GM12864 (cell line): ENCODE data around the gene WDFY2.

Experiments used
- DNase-seq: peaks from one replicate; pipeline ENCODE4 v3.0.0-alpha.2; 2011; ENCODE audit warnings: low read depth
- H3K4me3 ChIP-seq: 2 replicates; pipeline ENCODE4 v1.5.1; 2011; ENCODE audit warnings: mild to moderate bottlenecking, low read depth, low read length, control low read depth
- CTCF ChIP-seq: IDR thresholded peaks from 2 replicates; pipeline ENCODE4 v1.5.1; 2011; ENCODE audit warnings: low read depth, mild to moderate bottlenecking, moderate library complexity, low read length, control low read depth, inconsistent platforms; ENCODE audit errors: missing control alignments

The WDFY2 gene

GRCh38 chr13:51666839-51667238, 82.6 kb downstream of the WDFY2 start:
- DNase-seq, result no peak
- TF ChIP-seq CTCF, result no peak
- H3K4me3 ChIP-seq, result no peak overlapping the region

GRCh38 chr13:51668580-51669195, 84.4 kb downstream of the WDFY2 start:
- no peak for DNase-seq
- TF ChIP-seq CTCF, result no peak
- H3K4me3 ChIP-seq, result no peak overlapping the region

- DNase-seq, result no peak
- no peak for TF ChIP-seq CTCF
- H3K4me3 ChIP-seq, result no peak overlapping the region
These were observed 88.9 kb downstream of the WDFY2 start for GRCh38 chr13:51673165-51673564.

GRCh38 chr13:51674276-51674675, 90.0 kb downstream of the WDFY2 start:
- no peak for DNase-seq
- no peak for TF ChIP-seq CTCF
- no peak overlapping the region for H3K4me3 ChIP-seq

- TF ChIP-seq CTCF, result no peak
- no peak overlapping the region for H3K4me3 ChIP-seq
- DNase-seq, result no peak
These were observed 91.1 kb downstream of the WDFY2 start for GRCh38 chr13:51675385-51675784.

- TF ChIP-seq CTCF, result no peak
- no peak for DNase-seq
- no peak overlapping the region for H3K4me3 ChIP-seq
These were observed 91.6 kb downstream of the WDFY2 start for GRCh38 chr13:51675877-51676276.

- DNase-seq, result no peak
- no peak overlapping the region for H3K4me3 ChIP-seq
- no peak for TF ChIP-seq CTCF
These were observed 92.5 kb downstream of the WDFY2 start for GRCh38 chr13:51676739-51677138.
